ELR (cell line): ENCODE measurements around the gene PDZD2.
A peak's percentile ranks its signal among the peaks of the same experiment; 100 is the strongest.

Source experiments
- DNase-seq: peaks from one replicate; pipeline ENCODE4 v3.0.0-alpha.2; 2015; ENCODE audit warnings: low read depth

Gene PDZD2

GRCh38 chr5:31867219-31867618 lies 228.3 kb downstream of the PDZD2 start:
- DNase-seq, result no peak

GRCh38 chr5:31880449-31880848 lies 241.5 kb downstream of the PDZD2 start:
- no peak for DNase-seq

GRCh38 chr5:31884896-31885295 lies 246.0 kb downstream of the PDZD2 start:
- DNase-seq, result no peak

GRCh38 chr5:31886206-31886605 lies 247.3 kb downstream of the PDZD2 start:
- DNase-seq, result no peak

GRCh38 chr5:31887556-31887955 lies 248.6 kb downstream of the PDZD2 start:
- no peak for DNase-seq

GRCh38 chr5:31888564-31888963 lies 249.6 kb downstream of the PDZD2 start:
- DNase-seq, result no peak

- no peak for DNase-seq
Measured at GRCh38 chr5:31889001-31889561, 250.2 kb downstream of the PDZD2 start.

GRCh38 chr5:31890046-31890445 lies 251.1 kb downstream of the PDZD2 start:
- DNase-seq, result no peak

- no peak for DNase-seq
Measured at GRCh38 chr5:31894141-31894540, 255.2 kb downstream of the PDZD2 start.

- DNase-seq, result no peak
Measured at GRCh38 chr5:31895199-31895820, 256.4 kb downstream of the PDZD2 start.

- DNase-seq, result no peak
Measured at GRCh38 chr5:31898036-31898632, 259.2 kb downstream of the PDZD2 start.

- DNase-seq, result no peak
Measured at GRCh38 chr5:31900296-31900865, 261.4 kb downstream of the PDZD2 start.

- peak; percentile 64 for DNase-seq
Measured at GRCh38 chr5:31901807-31902530, 263.0 kb downstream of the PDZD2 start.

- no peak for DNase-seq
Measured at GRCh38 chr5:31908396-31908795, 269.5 kb downstream of the PDZD2 start.

GRCh38 chr5:31909073-31909472 lies 270.1 kb downstream of the PDZD2 start:
- DNase-seq, result no peak

GRCh38 chr5:31911291-31912265 lies 272.6 kb downstream of the PDZD2 start:
- DNase-seq, result no peak

GRCh38 chr5:31913808-31914207 lies 274.9 kb downstream of the PDZD2 start:
- DNase-seq, result no peak

GRCh38 chr5:31916327-31916726 lies 277.4 kb downstream of the PDZD2 start:
- no peak for DNase-seq

- no peak for DNase-seq
Measured at GRCh38 chr5:31918739-31919138, 279.8 kb downstream of the PDZD2 start.

GRCh38 chr5:31921852-31922305 lies 282.9 kb downstream of the PDZD2 start:
- DNase-seq, result peak; percentile 97

GRCh38 chr5:31924005-31924404 lies 285.1 kb downstream of the PDZD2 start:
- DNase-seq, result no peak
